SK-N-MC (cell line): ENCODE data around the gene ADI1.

Source experiments
- EZH2 ChIP-seq: fragments of 200-600 bp; sonication (generic); IDR thresholded peaks from one replicate; pipeline ENCODE4 v1.6.1; 2017; ENCODE audit warnings: antibody characterized with exemption
- FOXP2 ChIP-seq: optimal IDR thresholded peaks from 2 replicates; pipeline ENCODE3; 2011; ENCODE audit warnings: mild to moderate bottlenecking, moderate library complexity; ENCODE audit not compliant: insufficient read depth; ENCODE audit errors: extremely low read length, control extremely low read depth
- POLR2AphosphoS5 ChIP-seq: IDR thresholded peaks from 2 replicates; pipeline ENCODE4 v1.6.1; 2012; ENCODE audit warnings: mild to moderate bottlenecking, low read depth, low read length, borderline replicate concordance

GRCh38 chr2:3457524-3458395 is 61.6 kb downstream of the ADI1 start:
- no peak for TF ChIP-seq POLR2AphosphoS5
- no peak for TF ChIP-seq EZH2
- TF ChIP-seq FOXP2: no peak
